Kasumi-1 (cell line): ENCODE data around the gene SOX21.
A peak's percentile ranks its signal among the peaks of the same experiment; 100 is the strongest.

Experiments used
- DNase-seq, 2 experiments: peaks; one replicate each; lab custom pipeline; 2025; lab: John Stamatoyannopoulos, UW

Gene SOX21

DNA sequence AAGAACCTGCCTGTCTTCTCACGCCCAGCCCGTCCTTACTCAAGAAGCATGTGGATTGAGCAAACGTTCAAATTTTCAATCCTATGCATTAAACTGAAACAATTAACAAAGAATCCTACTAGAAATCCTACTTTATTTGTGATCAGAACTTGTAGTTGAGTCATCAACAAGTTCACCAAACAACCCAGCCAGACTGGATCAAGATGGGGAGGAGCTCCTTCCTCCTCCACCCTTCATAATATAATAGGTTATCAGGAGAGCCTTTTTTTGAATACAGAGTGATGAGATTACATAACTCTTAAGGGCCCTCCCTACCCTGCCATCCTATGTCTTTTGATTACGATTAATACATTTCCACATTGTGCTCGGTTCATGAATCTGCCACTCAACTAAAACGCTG is 32.7 kb downstream of the SOX21 start:
- no peak for DNase-seq

DNA sequence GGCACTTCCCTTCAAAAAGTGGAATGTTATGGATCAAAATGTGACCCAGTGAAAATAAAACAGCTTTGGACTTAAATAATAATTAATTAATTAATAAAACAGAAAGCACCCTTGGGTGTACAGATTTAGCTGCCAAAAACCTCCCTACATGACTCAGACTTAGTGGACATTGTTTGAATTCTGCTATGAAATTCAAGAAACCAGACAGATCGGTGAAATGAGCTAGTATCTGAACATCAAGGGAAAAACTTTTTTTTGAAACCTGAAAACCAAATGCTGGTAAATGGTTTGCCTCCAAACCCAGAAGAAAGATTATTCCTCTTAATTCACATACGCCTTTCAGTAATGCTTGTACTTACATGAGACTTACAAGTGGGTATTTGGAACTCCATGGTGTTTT is 33.5 kb downstream of the SOX21 start:
- no peak for DNase-seq

DNA sequence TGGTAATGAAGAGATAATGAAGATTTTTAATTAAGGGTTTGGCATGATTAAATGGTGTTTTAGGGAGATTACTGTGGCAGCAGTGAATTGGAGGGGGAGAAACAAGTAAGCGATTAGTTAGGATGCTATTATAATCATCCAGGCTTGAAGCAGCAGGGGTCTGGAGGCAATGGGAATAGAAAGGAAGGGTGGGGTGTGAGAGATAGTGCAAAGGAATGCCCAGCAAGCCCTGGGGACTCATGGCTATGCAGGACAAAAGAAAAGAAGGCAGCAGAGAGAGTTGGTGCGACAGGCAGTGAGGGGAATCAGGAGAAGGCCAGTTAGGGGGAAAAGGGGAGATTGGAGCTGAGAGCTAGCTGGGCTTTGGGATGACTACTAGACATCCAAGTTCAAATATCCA is 34.5 kb downstream of the SOX21 start:
- DNase-seq: no peak

DNA sequence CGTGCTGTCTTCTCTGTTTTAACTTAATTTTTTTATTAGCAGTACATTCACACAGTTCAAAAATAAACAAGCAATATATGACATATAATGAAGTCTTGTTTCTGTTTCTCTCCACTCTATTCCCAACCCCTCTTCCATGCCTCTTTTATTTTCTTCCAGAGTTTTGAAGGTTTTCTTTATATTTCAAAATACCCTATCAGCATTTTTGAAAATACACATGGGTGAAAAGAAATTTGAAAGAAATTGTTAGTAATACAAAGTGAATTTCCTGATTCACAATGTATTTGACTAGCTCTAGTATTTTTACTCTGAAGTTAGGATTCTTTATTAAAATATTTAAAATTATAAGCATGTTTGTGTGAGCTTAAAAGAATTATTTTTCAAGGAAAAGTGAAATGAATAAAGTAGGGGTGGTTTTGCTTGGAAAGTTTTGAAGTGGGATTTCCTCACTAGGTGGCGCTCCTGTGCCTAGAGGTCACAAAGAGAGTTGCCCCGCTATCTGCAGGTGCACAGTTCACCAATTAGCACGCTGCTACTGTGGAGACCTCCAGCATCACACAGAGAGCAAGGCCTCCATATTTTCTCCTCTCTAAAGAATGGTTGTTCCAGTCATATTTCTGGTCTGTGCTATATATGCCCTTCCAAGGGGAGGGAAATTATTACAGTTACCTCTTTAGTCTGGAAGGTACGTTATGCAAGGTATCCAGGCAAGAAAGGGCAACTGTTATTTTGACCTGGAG is 37.6 kb downstream of the SOX21 start:
- peak; percentile 65 to 69 for DNase-seq

DNA sequence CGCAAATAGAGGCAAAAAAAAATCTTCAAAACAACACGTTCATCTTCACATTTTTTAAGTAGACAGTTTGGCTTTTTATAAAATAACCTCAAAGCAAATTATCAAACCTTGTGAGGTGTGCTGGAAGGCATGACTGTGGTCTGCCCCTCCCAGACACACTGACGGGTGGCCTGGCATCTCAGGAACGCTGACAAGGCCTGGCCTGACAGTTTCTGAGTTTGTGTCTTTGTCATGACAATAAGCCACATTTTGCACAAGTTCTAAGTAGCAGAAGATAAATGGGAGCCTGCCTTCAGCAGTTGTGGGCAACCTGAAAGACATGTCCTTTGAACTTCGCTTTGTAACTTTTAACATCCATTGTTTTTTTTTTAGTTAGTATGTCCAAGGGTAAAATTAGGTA is 38.5 kb downstream of the SOX21 start:
- DNase-seq: no peak

DNA sequence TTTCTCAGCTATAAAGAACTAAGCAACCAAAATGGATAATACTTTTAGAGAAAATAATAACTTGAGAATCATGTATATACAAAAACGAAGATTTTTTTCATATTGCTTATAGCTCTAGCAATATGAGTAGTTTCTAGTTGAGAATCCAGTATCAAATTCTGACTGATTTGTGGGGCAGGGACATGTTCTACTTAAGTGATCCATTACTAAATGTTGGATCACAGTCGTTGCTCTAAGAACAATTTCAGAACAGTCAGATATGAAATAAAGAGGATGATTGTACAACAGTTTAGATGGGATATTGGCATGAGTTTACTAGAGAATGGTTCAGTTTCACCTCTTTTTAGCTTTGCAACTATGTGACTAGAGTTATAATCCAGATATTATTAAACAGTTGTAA is 39.9 kb downstream of the SOX21 start:
- DNase-seq: no peak

DNA sequence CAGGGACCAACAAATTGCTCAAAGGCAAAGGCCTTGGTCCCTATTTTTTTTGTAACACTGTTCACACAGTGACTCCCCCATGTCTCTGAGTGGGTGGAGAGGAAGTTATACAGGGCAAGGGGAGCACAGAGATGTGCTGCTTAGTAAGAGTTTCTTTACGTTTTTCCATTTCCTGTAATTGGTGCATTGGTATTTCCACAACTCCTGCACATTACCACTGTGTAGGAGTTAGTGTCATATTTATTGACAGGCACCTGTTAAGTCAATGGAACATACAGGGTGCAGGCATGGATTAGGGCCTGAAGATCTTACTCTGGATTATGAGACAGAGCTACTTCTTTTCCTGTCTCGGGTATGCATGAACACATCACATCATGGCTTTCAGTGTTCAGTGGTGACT is 45.2 kb downstream of the SOX21 start:
- peak; percentile 18 to 25 for DNase-seq

DNA sequence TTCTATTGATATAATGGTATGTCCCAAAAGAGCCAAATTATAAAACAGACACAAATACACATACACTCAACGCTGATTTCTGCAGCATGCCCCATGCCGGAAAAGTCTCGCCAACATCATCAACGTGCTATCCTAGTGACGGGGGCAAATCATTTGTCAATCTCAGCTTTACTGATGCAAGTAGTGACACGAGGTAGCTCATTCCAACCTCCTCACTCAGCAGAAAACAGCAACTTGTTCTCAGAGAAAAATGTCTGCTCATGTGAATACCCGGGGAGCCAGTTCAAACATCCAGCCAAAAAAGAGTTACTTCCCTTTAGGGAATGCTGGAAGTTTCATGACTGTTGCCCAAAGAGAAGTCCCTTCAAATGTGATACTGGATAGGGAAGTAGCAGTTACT is 46.3 kb downstream of the SOX21 start:
- DNase-seq: no peak

DNA sequence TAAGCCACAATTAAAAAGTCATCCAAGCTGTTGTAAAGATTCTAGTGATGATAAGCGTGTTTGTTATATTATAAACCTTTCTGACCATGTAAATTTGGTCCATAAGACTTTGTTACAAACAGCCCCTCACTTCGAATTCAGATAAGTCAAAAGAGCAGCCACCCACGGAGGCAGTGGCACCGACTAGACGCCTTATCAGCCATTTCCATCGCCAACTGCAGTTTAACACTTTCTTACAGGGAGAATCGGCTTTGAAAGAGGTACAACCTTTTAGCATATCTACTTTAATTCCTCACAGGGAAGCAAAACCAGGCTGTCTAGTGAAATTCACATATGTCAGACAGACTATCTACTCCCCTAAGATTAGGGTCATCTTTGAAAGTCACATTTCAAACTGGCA is 47.5 kb downstream of the SOX21 start:
- DNase-seq: no peak

DNA sequence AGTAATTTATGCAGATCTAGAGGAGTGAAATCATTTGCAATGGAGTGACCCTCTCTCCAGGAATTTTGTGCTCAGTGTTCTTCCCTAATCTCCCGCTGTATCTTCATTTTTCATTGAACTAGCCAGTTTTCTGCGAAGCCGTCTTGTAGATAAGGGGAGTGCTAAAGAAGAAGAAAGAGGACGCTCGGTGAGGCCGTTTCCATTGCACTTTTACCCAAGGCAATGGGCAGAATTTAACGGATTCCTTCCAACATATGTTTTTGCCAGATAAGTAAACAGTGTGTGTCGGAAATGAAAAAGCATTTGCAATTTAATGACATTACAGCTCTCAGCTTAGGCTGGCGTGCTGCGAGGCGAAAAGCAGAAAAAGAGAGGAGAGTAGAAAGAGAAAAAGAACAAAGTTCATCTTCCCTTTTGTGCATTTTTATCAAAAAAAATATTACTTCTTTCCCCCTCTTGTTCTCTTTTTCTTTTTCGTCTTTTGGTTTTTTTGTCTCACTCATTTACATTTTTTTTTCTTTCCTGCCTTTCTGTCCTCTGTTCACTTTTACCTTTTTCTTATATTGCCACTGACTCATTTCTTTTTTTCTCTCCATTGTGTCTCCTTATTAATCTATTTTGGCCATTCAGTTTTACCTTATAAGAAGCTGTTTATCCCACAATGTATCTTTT is 49.9 kb downstream of the SOX21 start:
- DNase-seq: no peak

DNA sequence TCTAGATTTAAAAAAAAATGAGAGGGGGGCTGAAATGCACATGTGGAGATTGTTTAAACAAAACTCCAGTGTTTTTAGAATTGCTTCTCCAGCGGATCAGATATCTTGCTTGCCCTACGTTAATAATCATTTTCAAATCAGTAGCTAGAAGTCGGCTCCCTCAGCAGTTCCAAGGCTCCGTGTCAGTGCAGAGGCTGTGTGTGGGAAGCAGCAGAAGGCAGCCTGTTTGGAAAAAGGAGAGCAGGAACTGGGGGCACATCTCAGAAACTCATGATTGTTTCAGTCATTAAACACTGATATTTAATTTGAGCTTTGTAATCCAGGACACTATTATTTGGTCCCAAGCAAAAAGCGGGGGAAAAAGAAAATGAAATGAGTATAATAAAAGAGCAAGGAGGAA is 50.9 kb downstream of the SOX21 start:
- DNase-seq: no peak

DNA sequence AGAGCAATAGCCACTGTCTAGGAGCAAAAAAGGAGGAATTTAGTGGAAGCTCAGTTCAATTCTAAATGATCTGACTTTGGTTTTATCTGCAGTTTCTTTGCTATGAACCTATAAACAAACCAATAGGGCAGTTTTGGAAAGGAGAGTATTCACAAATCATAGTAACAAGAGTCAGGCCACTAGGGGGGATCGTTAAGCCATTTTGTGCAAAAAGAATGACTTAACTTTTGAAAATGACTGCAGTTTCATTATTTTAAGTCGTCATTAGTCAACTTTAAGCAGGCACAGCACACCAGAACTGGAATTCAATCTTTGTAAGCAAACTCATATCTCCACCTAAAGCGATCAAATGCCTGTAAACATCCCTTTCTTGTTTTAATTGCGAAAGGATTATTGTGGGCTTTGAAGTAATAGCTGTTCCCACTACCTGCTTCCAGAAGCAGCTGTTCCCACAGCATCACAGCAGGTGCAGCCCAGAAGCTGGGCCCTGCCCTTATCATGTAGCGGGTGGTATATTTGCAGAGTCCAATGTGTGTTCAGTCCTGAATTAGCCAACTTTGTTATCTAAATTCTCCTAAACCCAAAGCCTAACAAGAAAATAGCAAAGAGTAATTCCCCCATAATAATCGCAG is 51.5 kb downstream of the SOX21 start:
- DNase-seq: peak; percentile 58 to 62
